Measurements from ENCODE around the gene NDRG4. TPM values are rescaled to one million over a fixed set of nuclear protein-coding genes. Genes with fewer than 3 reads are reported as not detected.

Gene NDRG4
- total and polyA plus RNA-seq, 2 donors (not counting 1 experiment from before 2014, with no cell fraction given) = 0.96 to 1.1 TPM

GRCh38 chr16:58497935-58498334 is 2.0 kb upstream of the NDRG4 start:
- Histone ChIP-seq H3K27ac (ENCODE audit: low read length in 2 of 2) (no peak overlapping the region), H2AFZ (ENCODE audit: insufficient read depth, low read depth, low read length, poor library complexity, severe bottlenecking) (no peak overlapping the region), H3K9ac (ENCODE audit: low read length) (no peak overlapping the region), H3K36me3 (replicated peaks in 1 of 2; ENCODE audit: control extremely low read depth in 1 of 2, control insufficient read depth in 1 of 2, extremely low read depth in 1 of 2, insufficient read depth in 2 of 2, low read length in 1 of 2) (no peaks in the 10 kb centered on the region), H3K79me2 (ENCODE audit: control insufficient read depth, insufficient read depth, low read length) (no peaks in the 10 kb centered on the region), H3K9me3 (ENCODE audit: control extremely low read depth in 1 of 3, control insufficient read depth in 2 of 3, insufficient read depth in 1 of 3, low read length in 2 of 3) (peaks cover 0 to 12% (median 0%) of the 10 kb centered on the region in 3 donors), H4K20me1 (ENCODE audit: control insufficient read depth, insufficient read depth, low read length, poor library complexity, severe bottlenecking) (no peaks in the 10 kb centered on the region), H3K4me3 (ENCODE audit: control extremely low read depth in 1 of 5, extremely low read depth in 1 of 5, insufficient read depth in 1 of 5, low read depth in 2 of 5, low read length in 4 of 5) (no peak overlapping the region), H3K4me1 (ENCODE audit: control insufficient read depth in 2 of 2, insufficient read depth in 2 of 2, low read length in 2 of 2) (peaks cover 23 to 33% of the 10 kb centered on the region in 2 donors), H3K27me3 (replicated peaks in 1 of 4; ENCODE audit: control extremely low read depth in 1 of 4, control insufficient read depth in 3 of 4, insufficient read depth in 4 of 4, low read length in 3 of 4) (peaks cover 0 to 33% (median 16%) of the 10 kb centered on the region in 4 experiments), H3K4me2 (replicated peaks; ENCODE audit: low read depth, low read length, poor library complexity, severe bottlenecking) (no peak overlapping the region)
- CTCF ChIA-PET = interaction anchor here (0.9 kb wide), 1 partner anchor 161 kb away, joined by 3 read pairs; no protein-coding TSS in a partner anchor
- no peak for DNase-seq
- peaks cover 30% of the 10 kb centered on the region for H3K4me1 Mint-ChIP-seq
- no peak for TF ChIP-seq EZH2 (IDR thresholded peaks at IDR 0.05; ENCODE audit: borderline replicate concordance, insufficient read depth, low read depth, low read length, poor library complexity, severe bottlenecking)
- TF ChIP-seq CTCF (IDR thresholded peaks at IDR 0.05) = no peak
- POLR2A ChIA-PET = no interaction called here
- intact Hi-C loops (cut with micrococcal nuclease) = no loop called here
- H3K27me3 Mint-ChIP-seq = peaks cover 18% of the 10 kb centered on the region
- ATAC-seq (ENCODE audit: low read depth) = no peak
- whole genome bisulfite sequencing (ENCODE audit: insufficient coverage) = 48% methylated on average over 5 of the region's 5 CpGs
- no peak overlapping the region for H3K4me3 Mint-ChIP-seq
- no peak overlapping the region for H3K27ac Mint-ChIP-seq
- no peaks in the 10 kb centered on the region for H3K9me3 Mint-ChIP-seq (ENCODE audit: insufficient read depth)

DNA sequence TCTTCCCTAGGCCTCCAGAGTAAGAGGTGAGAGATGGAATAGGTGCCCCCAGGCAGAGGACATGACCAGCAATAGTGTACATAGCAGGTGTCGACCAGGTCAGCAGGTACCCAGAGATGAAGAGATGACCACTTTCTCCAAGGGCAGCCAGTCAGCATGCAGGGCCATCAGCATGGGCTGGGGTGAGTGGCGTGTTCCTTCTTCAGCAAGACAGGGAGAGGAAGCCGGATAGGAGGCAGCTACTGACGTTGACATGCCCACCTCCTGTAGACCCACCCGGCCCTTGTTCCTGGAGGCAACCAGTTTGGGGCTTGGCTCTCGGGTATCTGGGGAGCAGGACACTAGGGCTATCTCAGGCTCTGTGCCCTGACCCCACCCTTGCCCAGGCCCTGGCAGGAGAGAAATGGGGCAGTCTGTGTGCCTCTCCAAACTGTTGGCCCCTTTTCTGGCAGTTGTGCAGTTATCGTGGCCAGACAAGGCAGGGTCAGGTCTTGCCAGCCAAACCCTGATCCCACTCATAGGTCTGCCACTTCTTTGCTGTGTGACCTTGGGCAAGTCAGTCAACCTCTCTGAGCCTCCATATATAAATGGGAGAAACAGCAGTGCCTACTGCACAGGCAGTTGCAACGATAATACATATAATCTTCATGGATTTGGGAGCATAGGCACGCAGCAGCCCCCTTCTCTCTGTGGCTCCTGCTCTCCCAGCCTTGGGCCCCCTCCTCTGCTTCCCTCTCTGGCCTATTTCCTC is 1.4 kb upstream of the NDRG4 start:
- Mint-ChIP-seq H3K27me3 (peaks cover 23% of the 10 kb centered on the region), H3K9me3 (ENCODE audit: insufficient read depth) (no peaks in the 10 kb centered on the region), H3K4me1 (peaks cover 30% of the 10 kb centered on the region), H3K4me3 (no peak overlapping the region), H3K27ac (no peak overlapping the region)
- TF ChIP-seq EZH2 (IDR thresholded peaks at IDR 0.05; ENCODE audit: borderline replicate concordance, insufficient read depth, low read depth, low read length, poor library complexity, severe bottlenecking) (no peak), CTCF (IDR thresholded peaks at IDR 0.05) (no peak)
- no peak overlapping the region for H3K4me2 ChIP-seq (replicated peaks; ENCODE audit: low read depth, low read length, poor library complexity, severe bottlenecking)
- peaks cover 23 to 33% of the 10 kb centered on the region in 2 donors for H3K4me1 ChIP-seq (ENCODE audit: control insufficient read depth in 2 of 2, insufficient read depth in 2 of 2, low read length in 2 of 2)
- no peak overlapping the region for H3K9ac ChIP-seq (ENCODE audit: low read length)
- WGBS (ENCODE audit: insufficient coverage) = 87% methylated on average over 9 of the region's 9 CpGs
- H3K9me3 ChIP-seq (ENCODE audit: control extremely low read depth in 1 of 3, control insufficient read depth in 2 of 3, insufficient read depth in 1 of 3, low read length in 2 of 3) = peaks cover 0 to 12% (median 0%) of the 10 kb centered on the region in 3 donors
- ChIA-PET POLR2A (no interaction called here), CTCF (interaction anchor here (0.9 kb wide), 1 partner anchor 162 kb away, joined by 3 read pairs; no protein-coding TSS in a partner anchor)
- intact Hi-C loops (cut with micrococcal nuclease) = no loop called here
- no peak overlapping the region for H2AFZ ChIP-seq (ENCODE audit: insufficient read depth, low read depth, low read length, poor library complexity, severe bottlenecking)
- DNase-seq (no peak), ATAC-seq (ENCODE audit: low read depth) (no peak)
- no peaks in the 10 kb centered on the region for H3K36me3 ChIP-seq (replicated peaks in 1 of 2; ENCODE audit: control extremely low read depth in 1 of 2, control insufficient read depth in 1 of 2, extremely low read depth in 1 of 2, insufficient read depth in 2 of 2, low read length in 1 of 2)
- peaks cover 0 to 38% (median 17%) of the 10 kb centered on the region in 4 experiments for H3K27me3 ChIP-seq (replicated peaks in 1 of 4; ENCODE audit: control extremely low read depth in 1 of 4, control insufficient read depth in 3 of 4, insufficient read depth in 4 of 4, low read length in 3 of 4)
- H3K79me2 ChIP-seq (ENCODE audit: control insufficient read depth, insufficient read depth, low read length) = no peaks in the 10 kb centered on the region
- no peak overlapping the region for H3K4me3 ChIP-seq (ENCODE audit: control extremely low read depth in 1 of 5, extremely low read depth in 1 of 5, insufficient read depth in 1 of 5, low read depth in 2 of 5, low read length in 4 of 5)
- H3K27ac ChIP-seq (ENCODE audit: low read length in 2 of 2) = no peak overlapping the region
- H4K20me1 ChIP-seq (ENCODE audit: control insufficient read depth, insufficient read depth, low read length, poor library complexity, severe bottlenecking) = no peaks in the 10 kb centered on the region
